Endothelial cell of umbilical vein (primary cell): ENCODE results near the gene ABR. TPM values are rescaled to one million over a fixed set of nuclear protein-coding genes. Genes with fewer than 3 reads are reported as not detected.

ENCODE experiments used
- BruUV-seq: library from RNA; stranded (reverse); fragments of 400-500 nt; replicated peaks from 2 replicates; lab custom pipeline; 2021; lab: Mats Ljungman, UMichigan
- CTCF ChIA-PET: fragments of 300-600, 350-600 bp; sonication (Branson Sonifier 250); formaldehyde crosslinking; loops from one replicate; lab custom pipeline; 2021; ENCODE audit warnings: antibody characterized with exemption, inconsistent platforms; lab: Charles Lee
- POLR2A ChIA-PET: fragments of 300-600, 350-600 bp; sonication (Branson Sonifier 250); formaldehyde crosslinking; loops from one replicate; lab custom pipeline; 2021; ENCODE audit warnings: antibody characterized with exemption, inconsistent platforms; lab: Charles Lee
- DNase-seq: peaks from one replicate; pipeline ENCODE4 v3.0.0-alpha.2; 2011; ENCODE audit warnings: low read depth, low spot score
- FAIRE-seq: peaks from 2 replicates; lab custom pipeline; 2011; peaks lifted over from hg19 to GRCh38; lab: Jason Lieb, UNC
- H2AFZ ChIP-seq: 2 replicates; pipeline ENCODE4 v1.6.0; 2012; ENCODE audit warnings: low read depth, low read length, control low read depth, inconsistent platforms
- H3K27ac ChIP-seq: 2 replicates; pipeline ENCODE4 v1.5.1; 2011; ENCODE audit warnings: low read depth, mild to moderate bottlenecking, control low read depth, low read length, moderate library complexity; ENCODE audit not compliant: insufficient read depth
- H3K27me3 ChIP-seq, 2 experiments: 2 replicates each; pipeline versions ENCODE4 v1.6.0 to v1.6.1; 2011; ENCODE audit warnings: low read length in 2 of 2, mixed read lengths in 1 of 2; ENCODE audit not compliant: control insufficient read depth in 2 of 2, insufficient read depth in 2 of 2
- H3K36me3 ChIP-seq, 2 experiments: 2 replicates in 1 of 2; 3 replicates in 1 of 2; pipeline ENCODE4 v1.5.1; 2011; ENCODE audit warnings: low read length in 2 of 2, mild to moderate bottlenecking in 1 of 2, moderate library complexity in 1 of 2; ENCODE audit not compliant: control insufficient read depth in 2 of 2, insufficient read depth in 2 of 2; ENCODE audit errors: extremely low read depth in 1 of 2
- H3K4me1 ChIP-seq: 3 replicates; pipeline ENCODE4 v1.5.1; 2011; ENCODE audit warnings: mild to moderate bottlenecking, low read length; ENCODE audit not compliant: control insufficient read depth, insufficient read depth; ENCODE audit errors: extremely low read depth
- H3K4me2 ChIP-seq: 2 replicates; pipeline ENCODE4 v1.6.1; 2011; ENCODE audit warnings: low read length, control low read depth, mixed read lengths; ENCODE audit not compliant: insufficient read depth
- H3K4me3 ChIP-seq, 3 experiments: fragments of 200-600 bp in 1 of 3; sonication (generic), shearing (Covaris generic) in 1 of 3; replicated peaks in 1 of 3; 2 replicates each; pipeline ENCODE4 v1.5.1; 2011 to 2016; ENCODE audit warnings: control low read depth in 3 of 3, low read length in 3 of 3, mild to moderate bottlenecking in 2 of 3, inconsistent platforms in 1 of 3, low read depth in 1 of 3, moderate library complexity in 1 of 3; ENCODE audit not compliant: insufficient read depth in 1 of 3
- H3K79me2 ChIP-seq: 2 replicates; pipeline ENCODE4 v1.6.0; 2012; ENCODE audit warnings: low read length, inconsistent platforms; ENCODE audit not compliant: control insufficient read depth, insufficient read depth
- H3K9ac ChIP-seq: replicated peaks from 2 replicates; pipeline ENCODE3; 2011; ENCODE audit warnings: low read length, control low read depth; ENCODE audit not compliant: insufficient read depth; ENCODE audit errors: extremely low read depth
- H3K9me1 ChIP-seq: replicated peaks from 3 replicates; pipeline ENCODE4 v1.6.0; 2011; ENCODE audit warnings: mild to moderate bottlenecking, low read length; ENCODE audit not compliant: control insufficient read depth, insufficient read depth; ENCODE audit errors: extremely low read depth
- H3K9me3 ChIP-seq: replicated peaks from 2 replicates; pipeline ENCODE4 v1.5.1; 2012; ENCODE audit warnings: low read length, inconsistent platforms; ENCODE audit not compliant: control insufficient read depth, insufficient read depth
- H4K20me1 ChIP-seq: replicated peaks from 2 replicates; pipeline ENCODE3; 2011; ENCODE audit warnings: mild to moderate bottlenecking, low read length; ENCODE audit not compliant: control insufficient read depth, insufficient read depth; ENCODE audit errors: extremely low read depth
- EZH2 ChIP-seq: IDR thresholded peaks from 2 replicates; pipeline ENCODE4 v1.6.1; 2012; ENCODE audit warnings: borderline replicate concordance, low read depth, mild to moderate bottlenecking, moderate library complexity, low read length, inconsistent platforms; ENCODE audit not compliant: severe bottlenecking
- FOS ChIP-seq: IDR thresholded peaks from 2 replicates; pipeline ENCODE4 v1.6.1; 2011; ENCODE audit warnings: mild to moderate bottlenecking, low read length, moderate library complexity, borderline replicate concordance; ENCODE audit not compliant: insufficient read depth
- GATA2 ChIP-seq: IDR thresholded peaks from 2 replicates; pipeline ENCODE4 v1.7.0; 2011; ENCODE audit warnings: low read depth, mild to moderate bottlenecking, moderate library complexity, mixed read lengths, low read length; ENCODE audit not compliant: insufficient read length, insufficient read depth
- JUN ChIP-seq: IDR thresholded peaks from 2 replicates; pipeline ENCODE4 v1.6.1; 2011; ENCODE audit warnings: borderline replicate concordance, low read depth; ENCODE audit not compliant: insufficient read length, insufficient read depth
- MYC ChIP-seq: IDR thresholded peaks from one replicate; pipeline ENCODE4 v1.6.1; 2011; ENCODE audit warnings: mild to moderate bottlenecking, low read depth, low read length
- POLR2A ChIP-seq: IDR thresholded peaks from 2 replicates; pipeline ENCODE4 v1.6.1; 2012; ENCODE audit warnings: low read depth, mild to moderate bottlenecking, control low read depth, low read length
- POLR2AphosphoS5 ChIP-seq: IDR thresholded peaks from 2 replicates; pipeline ENCODE4 v1.6.1; 2012; ENCODE audit warnings: low read depth, mild to moderate bottlenecking, control low read depth, low read length, moderate library complexity; ENCODE audit not compliant: insufficient read depth
- dilution Hi-C: fragments of 300-500 bp; cut with MboI; formaldehyde crosslinking; loops from one replicate; pipeline ENCODE4 v1.15.0; 2019; ENCODE audit warnings: low sequenced_read_pairs; ENCODE audit not compliant: extremely low pct_ligation_motif_present
- intact Hi-C: fragments of 100-400 bp; cut with micrococcal nuclease; formaldehyde crosslinking; loops from one replicate; pipeline ENCODE4 v1.10.0; 2022
- polyA plus RNA-seq, 4 experiments: library from polyadenylated mRNA; depleted of rRNA in 3 of 4; stranded (reverse) in 3 of 4; unstranded in 1 of 4; fragments of >200 nt; gene quantifications; 2 replicates each; pipeline versions ENCODE4 v1.2.1 to v1.2.3, GENCODE V29; 2011 to 2012; ENCODE audit warnings: missing spikeins in 1 of 4
- total RNA-seq: library from RNA; stranded (reverse); gene quantifications from 2 replicates; pipeline ENCODE4 v1.2.3, GENCODE V29; 2021
- TF ChIP-seq, protein P1 (sequence below): IDR thresholded peaks from 2 replicates; pipeline ENCODE4 v1.6.1; 2011; ENCODE audit not compliant: insufficient read depth, insufficient read length
- TF ChIP-seq, protein P2 (sequence below), 2 donors: IDR thresholded peaks; 1 replicate in 1 of 2; 2 replicates in 1 of 2; pipeline ENCODE4 v1.5.1; 2011; ENCODE audit warnings: low read length in 2 of 2, mild to moderate bottlenecking in 2 of 2, moderate library complexity in 2 of 2, control low read depth in 1 of 2, inconsistent platforms in 1 of 2, low read depth in 1 of 2; ENCODE audit not compliant: insufficient read depth in 1 of 2; ENCODE audit errors: extremely low read depth in 1 of 2

ABR gene
- total and polyA plus RNA-seq, 2 donors (not counting 3 experiments of a cell fraction or from before 2014, with no cell fraction given), result 83.5 to 96.8 TPM

DNA sequence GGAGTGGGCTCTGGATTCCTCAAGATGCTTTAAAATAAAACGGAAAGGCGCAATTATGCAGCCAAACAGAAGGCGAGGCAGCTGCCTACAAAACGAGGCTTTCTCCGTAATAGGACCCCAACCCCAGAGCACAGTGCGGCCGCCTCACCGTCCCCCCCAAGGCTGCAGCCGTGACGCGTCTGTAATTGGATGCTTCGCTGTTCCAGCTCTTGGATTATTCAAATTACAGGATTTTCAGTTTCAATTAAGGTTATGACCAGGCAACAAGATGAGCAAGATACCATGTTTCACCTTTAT is 37.3 kb upstream of the ABR start:
- no peak overlapping the region for H3K4me3 ChIP-seq
- H4K20me1 ChIP-seq, result no peaks in the 10 kb centered on the region
- intact Hi-C loops (no loop called here), dilution Hi-C loops (no loop called here)
- TF ChIP-seq POLR2A (no peak), POLR2AphosphoS5 (no peak)
- no peaks in the 10 kb centered on the region for H3K4me1 ChIP-seq
- H2AFZ ChIP-seq, result no peak overlapping the region
- no peaks in the 10 kb centered on the region for H3K36me3 ChIP-seq
- no peak overlapping the region for H3K9ac ChIP-seq
- FAIRE-seq, result no peak
- H3K9me3 ChIP-seq, result no peaks in the 10 kb centered on the region
- H3K9me1 ChIP-seq, result no peaks in the 10 kb centered on the region
- no TSS peak for BruUV-seq
- no peak for DNase-seq
- POLR2A ChIA-PET, result no interaction called here
- H3K4me2 ChIP-seq, result no peak overlapping the region
- no peaks in the 10 kb centered on the region for H3K79me2 ChIP-seq
- CTCF ChIA-PET, result no interaction called here
- H3K27me3 ChIP-seq, result peaks cover 4 to 6% of the 10 kb centered on the region in 2 experiments
- H3K27ac ChIP-seq, result no peak overlapping the region

DNA sequence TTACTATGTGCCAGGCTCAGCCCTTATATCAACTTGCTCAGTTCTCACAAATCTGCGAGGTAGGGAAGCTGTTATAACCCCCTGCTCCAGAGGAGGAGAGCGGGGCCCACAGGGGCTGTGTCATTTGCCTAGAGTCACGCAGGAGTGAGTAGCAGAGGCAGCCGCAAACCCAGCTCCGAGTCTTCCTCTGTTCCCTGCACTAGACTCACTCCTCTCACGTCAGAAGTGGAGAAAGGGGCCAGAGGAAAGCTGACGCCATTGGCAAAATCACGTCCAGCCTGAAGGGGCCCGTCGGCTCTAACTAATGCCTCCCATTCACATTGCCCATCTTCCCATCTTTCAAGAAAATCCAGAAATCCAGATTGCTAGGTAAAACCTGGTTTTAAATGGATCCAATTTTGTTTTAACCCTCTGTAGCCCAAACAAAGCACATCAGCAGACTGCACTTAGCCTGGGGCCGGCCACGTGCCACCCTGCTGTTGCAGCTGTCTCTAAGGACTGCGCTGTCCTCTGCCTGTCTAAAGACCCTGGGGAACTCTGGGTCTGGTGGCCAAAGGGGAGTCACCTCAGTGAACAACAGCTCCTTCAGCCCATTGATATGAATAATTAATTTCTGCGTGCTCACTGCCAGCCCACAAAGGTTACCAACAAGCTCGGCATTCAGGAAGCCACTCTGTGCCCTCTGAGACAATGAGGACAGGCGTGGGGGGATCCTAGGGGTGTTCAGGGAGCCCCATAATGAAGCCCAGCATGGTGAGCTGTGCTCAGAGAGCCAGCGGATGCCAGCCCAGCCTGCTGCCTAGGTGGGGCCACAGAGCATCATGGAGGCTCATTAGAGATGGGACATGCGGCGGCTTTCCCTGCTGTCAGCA is 36.7 kb upstream of the ABR start:
- CTCF ChIA-PET, result no interaction called here
- H3K4me2 ChIP-seq, result no peak overlapping the region
- no peak overlapping the region for H3K9ac ChIP-seq
- DNase-seq, result no peak
- TF ChIP-seq, protein P1, sequence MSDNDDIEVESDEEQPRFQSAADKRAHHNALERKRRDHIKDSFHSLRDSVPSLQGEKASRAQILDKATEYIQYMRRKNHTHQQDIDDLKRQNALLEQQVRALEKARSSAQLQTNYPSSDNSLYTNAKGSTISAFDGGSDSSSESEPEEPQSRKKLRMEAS, result no peak
- TF ChIP-seq EZH2 (no peak), JUN (no peak), POLR2AphosphoS5 (no peak), POLR2A (no peak), GATA2 (no peak), MYC (no peak), FOS (no peak)
- TF ChIP-seq, protein P2, sequence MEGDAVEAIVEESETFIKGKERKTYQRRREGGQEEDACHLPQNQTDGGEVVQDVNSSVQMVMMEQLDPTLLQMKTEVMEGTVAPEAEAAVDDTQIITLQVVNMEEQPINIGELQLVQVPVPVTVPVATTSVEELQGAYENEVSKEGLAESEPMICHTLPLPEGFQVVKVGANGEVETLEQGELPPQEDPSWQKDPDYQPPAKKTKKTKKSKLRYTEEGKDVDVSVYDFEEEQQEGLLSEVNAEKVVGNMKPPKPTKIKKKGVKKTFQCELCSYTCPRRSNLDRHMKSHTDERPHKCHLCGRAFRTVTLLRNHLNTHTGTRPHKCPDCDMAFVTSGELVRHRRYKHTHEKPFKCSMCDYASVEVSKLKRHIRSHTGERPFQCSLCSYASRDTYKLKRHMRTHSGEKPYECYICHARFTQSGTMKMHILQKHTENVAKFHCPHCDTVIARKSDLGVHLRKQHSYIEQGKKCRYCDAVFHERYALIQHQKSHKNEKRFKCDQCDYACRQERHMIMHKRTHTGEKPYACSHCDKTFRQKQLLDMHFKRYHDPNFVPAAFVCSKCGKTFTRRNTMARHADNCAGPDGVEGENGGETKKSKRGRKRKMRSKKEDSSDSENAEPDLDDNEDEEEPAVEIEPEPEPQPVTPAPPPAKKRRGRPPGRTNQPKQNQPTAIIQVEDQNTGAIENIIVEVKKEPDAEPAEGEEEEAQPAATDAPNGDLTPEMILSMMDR (IDR thresholded peaks at IDR 0.05; ENCODE audit: extremely low read depth in 1 of 2, insufficient read depth in 1 of 2, low read depth in 1 of 2, low read length in 2 of 2), result no peak
- H3K9me3 ChIP-seq, result no peaks in the 10 kb centered on the region
- H3K4me1 ChIP-seq, result no peaks in the 10 kb centered on the region
- no TSS peak for BruUV-seq
- no peak overlapping the region for H2AFZ ChIP-seq
- dilution Hi-C loops, result no loop called here
- H3K27ac ChIP-seq, result no peak overlapping the region
- POLR2A ChIA-PET, result no interaction called here
- H3K9me1 ChIP-seq, result no peaks in the 10 kb centered on the region
- H3K79me2 ChIP-seq, result no peaks in the 10 kb centered on the region
- no peaks in the 10 kb centered on the region for H3K36me3 ChIP-seq
- no peaks in the 10 kb centered on the region for H4K20me1 ChIP-seq
- H3K27me3 ChIP-seq, result peaks cover 4 to 6% of the 10 kb centered on the region in 2 experiments
- H3K4me3 ChIP-seq, result no peak overlapping the region
- FAIRE-seq, result no peak
- intact Hi-C loops, result no loop called here
